RWPE2 (cell line): Measurements from ENCODE around the gene WRNIP1.

Experiments used
- ATAC-seq: fragments of 200-7000 bp; cut with Tn5 transposase; 3 replicates; pipeline ENCODE4 v1.9.1; 2021; ENCODE audit warnings: low read depth
- DNase-seq: peaks from one replicate; pipeline ENCODE4 v3.0.0-alpha.2; 2020; ENCODE audit warnings: low spot score
- H3K27ac ChIP-seq: fragments of 450-650 bp; 2 replicates; pipeline ENCODE4 v1.5.1; 2017; ENCODE audit warnings: mild to moderate bottlenecking; ENCODE audit not compliant: poor library complexity, severe bottlenecking
- H3K27me3 ChIP-seq: fragments of 250-450 bp; sonication (Bioruptor Pico); 2 replicates; pipeline ENCODE4 v1.5.1; 2021; ENCODE audit warnings: mild to moderate bottlenecking, moderate library complexity; ENCODE audit not compliant: insufficient read depth, poor library complexity, severe bottlenecking
- H3K36me3 ChIP-seq: fragments of 250-450 bp; sonication (Bioruptor Pico); 2 replicates; pipeline ENCODE4 v1.5.1; 2020; ENCODE audit warnings: low read depth, mild to moderate bottlenecking, moderate library complexity
- H3K4me1 ChIP-seq: fragments of 250-450 bp; sonication (Bioruptor Pico); 2 replicates; pipeline ENCODE4 v1.5.1; 2021; ENCODE audit warnings: mild to moderate bottlenecking, moderate library complexity; ENCODE audit not compliant: insufficient read depth, poor library complexity, severe bottlenecking
- H3K4me3 ChIP-seq: fragments of 250-450 bp; sonication (Bioruptor Pico); 2 replicates; pipeline ENCODE4 v1.5.1; 2021; ENCODE audit warnings: mild to moderate bottlenecking, moderate library complexity; ENCODE audit not compliant: severe bottlenecking
- H3K9me3 ChIP-seq: fragments of 250-450 bp; sonication (Bioruptor Pico); 2 replicates; pipeline ENCODE4 v1.5.1; 2021; ENCODE audit warnings: mild to moderate bottlenecking, moderate library complexity; ENCODE audit not compliant: severe bottlenecking
- TF ChIP-seq, protein P1 (sequence below): fragments of 450-650 bp; IDR thresholded peaks from one replicate; pipeline ENCODE4 v1.5.1; 2017; ENCODE audit warnings: mild to moderate bottlenecking, moderate library complexity; ENCODE audit not compliant: poor library complexity, severe bottlenecking

WRNIP1 gene

DNA sequence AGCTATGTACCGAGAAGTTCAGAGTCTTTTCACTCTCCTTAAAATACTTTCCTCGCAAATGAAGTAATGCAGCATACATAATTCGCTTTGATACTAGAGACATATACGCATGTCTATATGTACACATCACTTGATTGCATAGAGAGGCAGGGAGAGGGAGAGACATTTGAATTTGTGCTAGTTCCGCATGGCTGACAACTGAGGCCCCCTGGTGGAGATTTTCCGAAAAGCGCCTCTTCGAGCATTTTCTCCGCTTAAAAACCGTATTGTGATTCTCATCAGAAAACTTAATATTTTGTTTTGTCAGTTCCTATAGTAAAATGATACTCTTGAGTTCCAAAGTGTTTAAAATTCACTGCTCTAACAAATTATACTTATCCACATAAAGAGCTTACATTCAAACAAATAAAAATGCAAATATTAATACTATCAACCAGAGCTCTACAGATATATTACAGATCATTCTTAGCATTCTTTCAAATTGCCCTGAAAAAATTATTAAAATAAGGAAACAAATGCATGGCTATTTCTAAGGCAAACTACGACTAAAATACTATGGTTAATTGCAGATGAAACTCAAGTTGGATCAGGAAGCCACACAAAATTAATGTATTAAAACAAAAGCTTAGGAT lies 15.1 kb upstream of the WRNIP1 start:
- TF ChIP-seq, protein P1, sequence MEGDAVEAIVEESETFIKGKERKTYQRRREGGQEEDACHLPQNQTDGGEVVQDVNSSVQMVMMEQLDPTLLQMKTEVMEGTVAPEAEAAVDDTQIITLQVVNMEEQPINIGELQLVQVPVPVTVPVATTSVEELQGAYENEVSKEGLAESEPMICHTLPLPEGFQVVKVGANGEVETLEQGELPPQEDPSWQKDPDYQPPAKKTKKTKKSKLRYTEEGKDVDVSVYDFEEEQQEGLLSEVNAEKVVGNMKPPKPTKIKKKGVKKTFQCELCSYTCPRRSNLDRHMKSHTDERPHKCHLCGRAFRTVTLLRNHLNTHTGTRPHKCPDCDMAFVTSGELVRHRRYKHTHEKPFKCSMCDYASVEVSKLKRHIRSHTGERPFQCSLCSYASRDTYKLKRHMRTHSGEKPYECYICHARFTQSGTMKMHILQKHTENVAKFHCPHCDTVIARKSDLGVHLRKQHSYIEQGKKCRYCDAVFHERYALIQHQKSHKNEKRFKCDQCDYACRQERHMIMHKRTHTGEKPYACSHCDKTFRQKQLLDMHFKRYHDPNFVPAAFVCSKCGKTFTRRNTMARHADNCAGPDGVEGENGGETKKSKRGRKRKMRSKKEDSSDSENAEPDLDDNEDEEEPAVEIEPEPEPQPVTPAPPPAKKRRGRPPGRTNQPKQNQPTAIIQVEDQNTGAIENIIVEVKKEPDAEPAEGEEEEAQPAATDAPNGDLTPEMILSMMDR: peak; percentile 94
- Histone ChIP-seq H3K27ac (no peak overlapping the region), H3K27me3 (no peaks in the 10 kb centered on the region), H3K4me3 (no peak overlapping the region), H3K4me1 (no peaks in the 10 kb centered on the region), H3K36me3 (no peaks in the 10 kb centered on the region), H3K9me3 (no peaks in the 10 kb centered on the region)
- no peak for DNase-seq
- ATAC-seq: no peak

DNA sequence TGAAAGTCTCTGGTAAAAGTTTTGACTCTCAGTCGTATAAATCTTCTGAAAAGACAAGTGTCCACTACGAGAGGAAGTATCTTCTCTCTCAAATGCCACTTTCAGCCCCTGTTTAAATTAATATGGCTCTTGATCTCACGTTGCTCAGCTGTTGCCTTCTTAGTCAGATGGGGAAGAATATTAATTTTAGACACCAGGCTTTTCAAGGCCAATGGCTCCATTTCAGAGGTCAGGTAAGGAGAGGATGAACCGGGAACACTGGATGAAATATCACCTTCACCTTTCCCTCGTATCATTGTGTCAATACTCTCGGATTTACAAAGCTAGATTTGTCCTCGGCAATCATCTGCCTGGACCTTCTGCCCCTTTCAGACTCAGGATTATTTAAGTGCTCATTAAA lies 14.4 kb upstream of the WRNIP1 start, which contains the start of gene MYLK4:
TSS of gene MYLK4 (minus strand) at position 91 of the 400 bp plus-strand sequence. CDS start 1,628 bp downstream, outside the sequence.
- H3K4me1 ChIP-seq: no peaks in the 10 kb centered on the region
- H3K4me3 ChIP-seq: no peak within 1 kb of the TSS
- TF ChIP-seq, protein P1: no peak
- H3K27me3 ChIP-seq: no peaks in the 10 kb centered on the region
- DNase-seq (no peak), ATAC-seq (no peak)
- H3K27ac ChIP-seq: no peak within 1 kb of the TSS
- no peaks in the 10 kb centered on the region for H3K36me3 ChIP-seq
- no peaks in the 10 kb centered on the region for H3K9me3 ChIP-seq

DNA sequence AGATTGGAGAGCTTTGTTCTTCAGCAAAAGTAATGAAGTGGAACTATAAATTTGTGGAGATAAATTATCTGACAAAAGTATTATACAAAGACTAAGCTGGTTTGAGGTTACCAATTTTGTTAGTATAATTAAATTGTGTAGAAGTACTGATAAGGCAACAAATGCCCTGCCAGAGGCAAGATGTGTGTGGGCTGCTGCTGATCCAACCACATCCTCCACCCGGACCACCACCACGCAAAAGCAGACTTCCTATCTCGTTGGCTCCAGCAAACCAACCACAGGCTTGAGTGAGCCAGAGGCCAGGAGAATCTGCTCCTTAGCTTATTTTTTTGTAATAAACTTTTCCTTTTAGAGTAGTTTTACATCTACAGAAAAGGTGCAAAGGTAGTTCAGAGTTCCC lies 13.3 kb upstream of the WRNIP1 start:
- no peaks in the 10 kb centered on the region for H3K9me3 ChIP-seq
- no peak overlapping the region for H3K27ac ChIP-seq
- no peaks in the 10 kb centered on the region for H3K36me3 ChIP-seq
- TF ChIP-seq, protein P1: no peak
- ATAC-seq (no peak), DNase-seq (no peak)
- no peaks in the 10 kb centered on the region for H3K4me1 ChIP-seq
- no peaks in the 10 kb centered on the region for H3K27me3 ChIP-seq
- no peak overlapping the region for H3K4me3 ChIP-seq

DNA sequence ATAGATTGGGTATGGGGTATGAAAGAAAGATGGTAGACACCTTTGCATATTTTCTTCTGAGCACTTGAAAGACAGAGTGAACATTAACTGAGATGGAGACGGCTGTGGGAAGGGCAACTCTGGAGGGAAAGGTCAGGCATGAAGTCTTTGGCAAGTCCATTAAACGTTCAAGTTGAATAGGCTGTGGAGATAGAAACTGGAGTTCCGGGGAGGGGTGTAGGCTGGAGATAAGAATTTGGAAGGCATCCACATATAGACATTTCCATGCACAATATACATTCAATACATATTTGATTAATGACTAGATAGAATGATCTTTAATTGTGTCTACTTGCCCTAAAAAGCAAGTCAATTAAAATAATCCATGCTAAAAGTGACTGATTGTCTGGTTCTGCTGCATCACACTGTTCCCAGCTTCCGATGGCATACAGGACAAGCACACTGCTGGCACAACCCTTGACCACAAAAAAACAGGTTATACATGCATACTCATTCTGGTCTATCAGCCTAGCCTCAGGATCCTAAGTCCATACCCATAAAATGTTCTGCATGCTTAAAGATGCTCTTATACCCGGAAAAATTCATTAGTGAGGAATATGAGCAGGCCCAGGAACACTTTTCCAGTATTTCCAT lies 12.6 kb upstream of the WRNIP1 start:
- Histone ChIP-seq H3K4me3 (no peak overlapping the region), H3K36me3 (no peaks in the 10 kb centered on the region), H3K27me3 (no peaks in the 10 kb centered on the region), H3K4me1 (no peaks in the 10 kb centered on the region), H3K27ac (no peak overlapping the region), H3K9me3 (no peaks in the 10 kb centered on the region)
- ATAC-seq (no peak), DNase-seq (no peak)
- TF ChIP-seq, protein P1: no peak

DNA sequence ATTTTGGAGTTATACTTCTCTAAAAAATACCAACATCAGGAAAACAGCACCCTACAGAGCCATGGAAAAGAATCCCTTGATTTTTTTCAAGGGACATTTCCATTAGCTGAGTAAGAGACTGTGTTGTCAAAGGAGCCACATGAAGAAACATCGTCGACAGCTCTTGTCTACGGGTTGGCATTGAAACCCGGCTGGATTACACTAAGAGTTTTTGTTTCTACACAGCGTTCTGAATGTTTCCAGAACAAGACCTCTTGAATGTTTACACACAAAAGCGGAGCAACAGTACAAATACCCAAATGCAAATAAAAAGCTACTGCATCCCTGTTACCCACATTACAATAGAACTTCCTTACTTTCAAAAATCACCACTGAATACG lies 12.1 kb upstream of the WRNIP1 start:
- TF ChIP-seq, protein P1: no peak
- H3K4me3 ChIP-seq: no peak overlapping the region
- DNase-seq (no peak), ATAC-seq (no peak)
- no peaks in the 10 kb centered on the region for H3K4me1 ChIP-seq
- no peaks in the 10 kb centered on the region for H3K27me3 ChIP-seq
- H3K36me3 ChIP-seq: no peaks in the 10 kb centered on the region
- no peak overlapping the region for H3K27ac ChIP-seq
- H3K9me3 ChIP-seq: no peaks in the 10 kb centered on the region
